GM12875 (cell line): ENCODE measurements around the gene PCDHGB7.
"Not testable (repeated sequence)": the region's sequence is repeated elsewhere in the genome, so short reads cannot be mapped to it uniquely, and the experiment has no call there.

ENCODE experiments used
- H3K4me3 ChIP-seq: one replicate; pipeline ENCODE4 v1.5.1; 2011; ENCODE audit warnings: low read depth, low read length, control low read depth
- TF ChIP-seq, protein P1 (sequence below): IDR thresholded peaks from 2 replicates; pipeline ENCODE4 v1.5.1; 2011; ENCODE audit warnings: low read depth, mild to moderate bottlenecking, control low read depth, inconsistent platforms, low read length, moderate library complexity, borderline replicate concordance; ENCODE audit not compliant: insufficient read depth

Gene PCDHGB7

DNA sequence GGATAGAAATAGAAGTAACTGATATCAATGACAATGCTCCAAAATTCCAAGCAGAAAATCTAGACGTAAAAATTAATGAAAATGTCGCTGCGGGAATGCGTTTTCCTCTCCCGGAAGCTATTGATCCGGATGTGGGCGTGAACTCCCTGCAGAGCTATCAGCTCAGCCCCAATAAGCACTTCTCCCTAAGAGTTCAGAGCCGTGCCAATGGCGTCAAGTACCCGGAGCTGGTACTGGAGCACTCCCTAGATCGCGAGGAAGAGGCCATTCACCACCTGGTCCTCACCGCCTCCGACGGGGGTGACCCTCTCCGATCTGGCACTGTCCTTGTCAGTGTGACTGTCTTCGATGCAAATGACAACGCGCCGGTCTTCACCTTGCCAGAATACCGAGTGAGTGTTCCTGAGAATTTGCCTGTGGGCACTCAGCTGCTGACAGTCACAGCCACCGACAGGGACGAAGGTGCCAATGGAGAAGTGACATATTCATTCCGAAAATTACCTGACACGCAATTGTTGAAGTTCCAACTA is 3.9 kb upstream of the PCDHGB7 start:
- peak overlapping the region; percentile 79 for H3K4me3 ChIP-seq
- TF ChIP-seq, protein P1, sequence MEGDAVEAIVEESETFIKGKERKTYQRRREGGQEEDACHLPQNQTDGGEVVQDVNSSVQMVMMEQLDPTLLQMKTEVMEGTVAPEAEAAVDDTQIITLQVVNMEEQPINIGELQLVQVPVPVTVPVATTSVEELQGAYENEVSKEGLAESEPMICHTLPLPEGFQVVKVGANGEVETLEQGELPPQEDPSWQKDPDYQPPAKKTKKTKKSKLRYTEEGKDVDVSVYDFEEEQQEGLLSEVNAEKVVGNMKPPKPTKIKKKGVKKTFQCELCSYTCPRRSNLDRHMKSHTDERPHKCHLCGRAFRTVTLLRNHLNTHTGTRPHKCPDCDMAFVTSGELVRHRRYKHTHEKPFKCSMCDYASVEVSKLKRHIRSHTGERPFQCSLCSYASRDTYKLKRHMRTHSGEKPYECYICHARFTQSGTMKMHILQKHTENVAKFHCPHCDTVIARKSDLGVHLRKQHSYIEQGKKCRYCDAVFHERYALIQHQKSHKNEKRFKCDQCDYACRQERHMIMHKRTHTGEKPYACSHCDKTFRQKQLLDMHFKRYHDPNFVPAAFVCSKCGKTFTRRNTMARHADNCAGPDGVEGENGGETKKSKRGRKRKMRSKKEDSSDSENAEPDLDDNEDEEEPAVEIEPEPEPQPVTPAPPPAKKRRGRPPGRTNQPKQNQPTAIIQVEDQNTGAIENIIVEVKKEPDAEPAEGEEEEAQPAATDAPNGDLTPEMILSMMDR: no peak

DNA sequence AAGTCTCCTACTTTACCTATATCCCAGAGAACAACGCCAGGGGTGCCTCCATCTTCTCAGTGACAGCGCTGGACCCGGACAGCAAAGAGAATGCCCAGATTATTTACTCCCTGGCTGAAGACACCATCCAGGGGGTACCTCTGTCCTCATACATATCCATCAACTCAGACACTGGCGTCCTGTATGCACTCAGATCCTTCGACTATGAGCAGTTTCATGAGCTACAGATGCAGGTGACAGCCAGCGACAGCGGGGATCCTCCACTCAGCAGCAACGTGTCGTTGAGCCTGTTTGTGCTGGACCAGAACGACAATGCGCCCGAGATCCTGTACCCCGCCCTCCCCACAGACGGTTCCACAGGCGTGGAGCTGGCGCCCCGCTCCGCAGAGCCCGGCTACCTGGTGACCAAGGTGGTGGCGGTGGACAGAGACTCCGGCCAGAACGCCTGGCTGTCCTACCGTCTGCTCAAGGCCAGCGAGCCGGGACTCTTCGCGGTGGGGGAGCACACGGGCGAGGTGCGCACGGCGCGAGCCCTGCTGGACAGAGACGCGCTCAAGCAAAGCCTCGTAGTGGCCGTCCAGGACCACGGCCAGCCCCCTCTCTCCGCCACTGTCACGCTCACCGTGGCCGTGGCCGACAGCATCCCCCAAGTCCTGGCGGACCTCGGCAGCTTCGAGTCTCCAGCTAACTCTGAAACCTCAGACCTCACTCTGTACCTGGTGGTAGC is 2.8 kb upstream of the PCDHGB7 start:
- not testable (repeated sequence) for H3K4me3 ChIP-seq

DNA sequence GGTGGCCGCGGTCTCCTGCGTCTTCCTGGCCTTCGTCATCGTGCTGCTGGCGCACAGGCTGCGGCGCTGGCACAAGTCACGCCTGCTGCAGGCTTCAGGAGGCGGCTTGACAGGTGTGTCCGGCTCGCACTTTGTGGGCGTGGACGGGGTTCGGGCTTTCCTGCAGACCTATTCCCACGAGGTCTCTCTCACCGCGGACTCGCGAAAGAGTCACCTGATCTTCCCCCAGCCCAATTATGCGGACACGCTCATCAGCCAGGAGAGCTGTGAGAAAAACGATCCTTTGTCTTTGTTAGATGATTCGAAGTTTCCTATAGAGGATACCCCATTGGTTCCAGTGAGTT is 2.2 kb upstream of the PCDHGB7 start:
- not testable (repeated sequence) for H3K4me3 ChIP-seq

DNA sequence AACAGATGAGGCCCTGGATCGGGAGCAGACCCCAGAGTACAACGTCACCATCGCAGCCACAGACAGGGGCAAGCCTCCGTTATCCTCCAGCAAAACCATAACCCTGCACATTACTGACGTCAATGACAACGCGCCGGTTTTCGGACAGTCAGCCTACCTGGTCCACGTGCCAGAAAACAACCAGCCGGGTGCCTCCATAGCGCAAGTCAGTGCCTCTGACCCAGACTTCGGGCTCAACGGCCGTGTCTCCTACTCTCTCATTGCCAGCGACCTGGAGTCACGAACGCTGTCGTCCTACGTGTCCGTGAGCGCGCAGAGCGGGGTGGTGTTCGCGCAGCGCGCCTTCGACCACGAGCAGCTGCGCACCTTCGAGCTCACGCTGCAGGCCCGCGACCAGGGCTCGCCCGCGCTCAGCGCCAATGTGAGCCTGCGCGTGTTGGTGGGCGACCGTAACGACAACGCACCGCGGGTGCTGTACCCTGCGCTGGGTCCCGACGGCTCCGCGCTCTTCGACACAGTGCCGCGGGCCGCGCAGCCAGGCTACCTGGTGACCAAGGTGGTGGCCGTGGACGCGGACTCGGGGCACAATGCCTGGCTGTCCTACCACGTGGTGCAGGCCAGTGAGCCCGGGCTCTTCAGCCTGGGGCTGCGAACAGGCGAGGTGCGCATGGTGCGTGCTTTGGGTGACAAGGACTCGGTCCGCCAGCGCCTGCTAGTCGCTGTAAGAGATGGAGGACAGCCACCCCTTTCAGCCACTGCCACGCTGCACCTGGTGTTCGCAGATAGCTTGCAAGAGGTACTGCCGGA is 1.8 kb downstream of the PCDHGB7 start:
- TF ChIP-seq, protein P1: no peak
- H3K4me3 ChIP-seq: no peak overlapping the region

DNA sequence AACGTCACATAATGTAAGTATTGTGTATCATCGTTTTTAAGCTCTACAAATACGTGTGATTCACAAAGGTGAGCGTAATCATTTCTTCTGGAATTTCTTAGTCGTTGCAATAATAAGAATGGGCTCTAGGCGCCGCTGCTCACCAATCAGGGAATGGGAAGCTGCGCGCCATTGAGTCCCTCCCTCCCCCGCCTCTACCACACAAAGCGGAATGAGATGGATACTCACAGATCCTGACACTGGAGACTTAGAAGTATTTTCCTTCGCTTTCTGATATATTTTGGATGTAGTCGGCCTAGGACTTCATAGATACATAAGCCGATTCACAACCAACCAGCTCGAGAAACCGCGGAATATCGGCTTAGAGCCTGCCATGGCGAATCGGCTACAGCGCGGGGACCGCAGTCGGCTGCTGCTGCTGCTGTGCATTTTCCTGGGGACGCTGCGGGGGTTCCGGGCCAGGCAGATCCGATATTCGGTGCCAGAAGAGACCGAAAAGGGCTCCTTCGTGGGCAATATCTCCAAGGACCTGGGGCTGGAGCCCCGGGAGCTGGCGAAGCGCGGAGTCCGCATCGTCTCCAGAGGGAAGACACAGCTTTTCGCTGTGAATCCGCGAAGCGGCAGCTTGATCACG is 3.5 kb downstream of the PCDHGB7 start, which contains the start of gene PCDHGA11:
PCDHGA11 (plus strand) TSS at position 197 of the 634 bp plus-strand sequence; CDS start at position 374, 177 bp downstream.
- H3K4me3 ChIP-seq: peak within 1 kb of the TSS; percentile 49
- TF ChIP-seq, protein P1: peak; percentile 64

DNA sequence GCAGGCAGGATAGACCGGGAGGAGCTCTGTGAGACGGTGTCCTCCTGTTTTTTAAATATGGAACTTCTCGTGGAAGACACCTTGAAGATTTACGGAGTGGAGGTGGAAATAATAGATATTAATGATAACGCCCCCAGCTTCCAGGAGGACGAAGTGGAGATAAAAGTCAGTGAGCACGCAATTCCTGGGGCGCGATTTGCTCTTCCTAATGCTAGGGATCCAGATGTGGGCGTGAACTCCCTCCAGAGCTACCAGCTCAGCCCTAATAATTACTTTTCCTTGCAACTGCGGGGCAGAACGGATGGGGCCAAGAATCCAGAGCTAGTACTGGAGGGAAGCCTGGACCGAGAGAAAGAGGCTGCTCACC is 4.0 kb downstream of the PCDHGB7 start:
- TF ChIP-seq, protein P1: no peak
- H3K4me3 ChIP-seq: peak overlapping the region; percentile 49

DNA sequence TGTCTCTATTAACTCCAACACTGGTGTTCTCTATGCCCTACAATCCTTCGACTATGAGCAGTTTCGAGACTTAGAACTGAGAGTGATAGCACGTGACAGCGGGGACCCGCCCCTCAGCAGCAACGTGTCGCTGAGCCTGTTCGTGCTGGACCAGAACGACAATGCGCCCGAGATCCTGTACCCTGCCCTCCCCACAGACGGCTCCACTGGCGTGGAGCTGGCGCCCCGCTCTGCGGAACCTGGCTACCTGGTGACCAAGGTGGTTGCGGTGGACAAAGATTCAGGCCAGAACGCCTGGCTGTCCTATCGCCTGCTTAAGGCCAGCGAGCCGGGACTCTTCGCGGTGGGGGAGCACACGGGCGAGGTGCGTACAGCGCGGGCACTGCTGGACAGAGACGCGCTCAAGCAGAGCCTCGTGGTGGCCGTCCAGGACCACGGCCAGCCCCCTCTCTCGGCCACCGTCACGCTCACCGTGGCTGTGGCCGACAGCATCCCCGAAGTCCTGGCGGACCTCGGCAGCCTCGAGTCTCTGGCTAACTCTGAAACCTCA is 5.3 kb downstream of the PCDHGB7 start:
- H3K4me3 ChIP-seq: no peak overlapping the region
- TF ChIP-seq, protein P1: no peak
